HEK293T (cell line): Measurements from ENCODE around the gene BICD2.
"Not testable (repeated sequence)": the region's sequence is repeated elsewhere in the genome, so short reads cannot be mapped to it uniquely, and the experiment has no call there.

ENCODE experiments used
- CTCF ChIA-PET: fragments of 350-600 bp; formaldehyde crosslinking; extraction: SDS; loops from one replicate; lab custom pipeline; 2021; ENCODE audit warnings: antibody characterized with exemption, inconsistent platforms; lab: Yijun Ruan, JAX
- POLR2A ChIA-PET: fragments of 350-600 bp; formaldehyde crosslinking; extraction: SDS; loops from one replicate; lab custom pipeline; 2020; ENCODE audit warnings: antibody characterized with exemption, inconsistent platforms; lab: Yijun Ruan, JAX
- DNase-seq: peaks from one replicate; pipeline ENCODE4 v3.0.0; 2012; ENCODE audit warnings: mixed read lengths; ENCODE audit errors: extremely low spot score
- ARNT ChIP-seq: fragments of 450-650 bp; IDR thresholded peaks from 2 replicates; pipeline ENCODE4 v1.6.1; 2017; ENCODE audit warnings: mild to moderate bottlenecking
- BHLHE40 ChIP-seq: fragments of 450-650 bp; IDR thresholded peaks from 2 replicates; pipeline ENCODE4 v1.6.1; 2016; ENCODE audit warnings: mild to moderate bottlenecking, moderate library complexity, borderline replicate concordance
- CTBP1 ChIP-seq: fragments of 450-650 bp; IDR thresholded peaks from 2 replicates; pipeline ENCODE4 v1.6.1; 2016; ENCODE audit warnings: borderline replicate concordance
- ELF4 ChIP-seq: fragments of 450-650 bp; IDR thresholded peaks from 2 replicates; pipeline ENCODE4 v1.6.1; 2017; ENCODE audit warnings: antibody characterized with exemption
- FOXA1 ChIP-seq: fragments of 450-650 bp; IDR thresholded peaks from 2 replicates; pipeline ENCODE4 v1.6.1; 2016; ENCODE audit warnings: mild to moderate bottlenecking
- FOXK2 ChIP-seq: fragments of 450-650 bp; IDR thresholded peaks from 2 replicates; pipeline ENCODE4 v1.6.1; 2016; ENCODE audit warnings: mild to moderate bottlenecking
- FOXM1 ChIP-seq: fragments of 450-650 bp; IDR thresholded peaks from 2 replicates; pipeline ENCODE4 v1.6.1; 2017; ENCODE audit warnings: mild to moderate bottlenecking, borderline replicate concordance
- HDGF ChIP-seq: fragments of 450-650 bp; IDR thresholded peaks from 2 replicates; pipeline ENCODE4 v1.6.1; 2017; ENCODE audit warnings: antibody characterized with exemption, borderline replicate concordance
- L3MBTL2 ChIP-seq: fragments of 450-650 bp; conservative IDR thresholded peaks from 2 replicates; pipeline ENCODE4 v1.6.1; 2016; ENCODE audit warnings: mild to moderate bottlenecking
- LEF1 ChIP-seq: fragments of 450-650 bp; IDR thresholded peaks from 2 replicates; pipeline ENCODE4 v1.6.1; 2017; ENCODE audit warnings: mild to moderate bottlenecking, borderline replicate concordance
- NFRKB ChIP-seq: fragments of 450-650 bp; IDR thresholded peaks from 2 replicates; pipeline ENCODE4 v1.6.1; 2016; ENCODE audit warnings: mild to moderate bottlenecking, moderate library complexity
- PKNOX1 ChIP-seq: fragments of 450-650 bp; IDR thresholded peaks from 2 replicates; pipeline ENCODE4 v1.6.1; 2016
- SP1 ChIP-seq: fragments of 450-650 bp; IDR thresholded peaks from 2 replicates; pipeline ENCODE4 v1.6.1; 2017
- SUZ12 ChIP-seq: fragments of 450-650 bp; IDR thresholded peaks from 2 replicates; pipeline ENCODE4 v1.6.1; 2016; ENCODE audit warnings: mild to moderate bottlenecking
- TARDBP ChIP-seq: fragments of 450-650 bp; IDR thresholded peaks from 2 replicates; pipeline ENCODE4 v1.6.1; 2016
- ZNF384 ChIP-seq: fragments of 450-650 bp; IDR thresholded peaks from 2 replicates; pipeline ENCODE4 v1.6.1; 2016

BICD2 gene

GRCh38 chr9:92807031-92807756 is 42.6 kb upstream of the BICD2 start:
- no peak for DNase-seq
- CTCF ChIA-PET: no interaction called here
- TF ChIP-seq FOXA1: no peak
- no peak for TF ChIP-seq SP1
- TF ChIP-seq LEF1: no peak
- TF ChIP-seq FOXM1: no peak
- no peak for TF ChIP-seq ZNF384
- TF ChIP-seq NFRKB: no peak
- no peak for TF ChIP-seq TARDBP
- TF ChIP-seq BHLHE40: no peak
- no peak for TF ChIP-seq ELF4
- no peak for TF ChIP-seq HDGF
- no peak for TF ChIP-seq L3MBTL2
- TF ChIP-seq ARNT: no peak
- no peak for TF ChIP-seq CTBP1
- no peak for TF ChIP-seq FOXK2
- no peak for TF ChIP-seq SUZ12

GRCh38 chr9:92804727-92805126 is 40.1 kb upstream of the BICD2 start:
- TF ChIP-seq HDGF: no peak
- no peak for TF ChIP-seq PKNOX1
- TF ChIP-seq FOXM1: no peak
- TF ChIP-seq LEF1: no peak
- TF ChIP-seq FOXA1: no peak
- TF ChIP-seq TARDBP: no peak
- TF ChIP-seq SP1: no peak
- TF ChIP-seq L3MBTL2: no peak
- no peak for TF ChIP-seq BHLHE40
- TF ChIP-seq ELF4: no peak
- no peak for DNase-seq
- POLR2A ChIA-PET: no interaction called here
- CTCF ChIA-PET: no interaction called here

More at GRCh38 chr9:92807031-92807756, 42.6 kb upstream of the BICD2 start:
- POLR2A ChIA-PET: no interaction called here

GRCh38 chr9:92798358-92798757 is 33.7 kb upstream of the BICD2 start:
- no peak for TF ChIP-seq CTBP1
- no peak for TF ChIP-seq TARDBP
- no peak for TF ChIP-seq FOXA1
- TF ChIP-seq ZNF384: no peak
- no peak for TF ChIP-seq FOXK2
- POLR2A ChIA-PET: no interaction called here
- no peak for DNase-seq
- CTCF ChIA-PET: no interaction called here

GRCh38 chr9:92796337-92796804 is 31.7 kb upstream of the BICD2 start:
- DNase-seq, POLR2A ChIA-PET, CTCF ChIA-PET: not testable (repeated sequence)

GRCh38 chr9:92795598-92796336 is 31.1 kb upstream of the BICD2 start:
- CTCF ChIA-PET: no interaction called here
- POLR2A ChIA-PET: no interaction called here
- TF ChIP-seq ARNT: no peak
- TF ChIP-seq FOXM1: no peak
- no peak for TF ChIP-seq ELF4
- no peak for TF ChIP-seq NFRKB
- TF ChIP-seq LEF1: no peak
- TF ChIP-seq ZNF384: no peak
- no peak for TF ChIP-seq L3MBTL2
- TF ChIP-seq SUZ12: no peak
- DNase-seq: no peak

- ChIA-PET POLR2A (no interaction called here), CTCF (no interaction called here)
- TF ChIP-seq HDGF: no peak
- TF ChIP-seq L3MBTL2: no peak
- TF ChIP-seq ZNF384: no peak
- no peak for TF ChIP-seq PKNOX1
- no peak for DNase-seq
Observed at GRCh38 chr9:92795000-92795399, 30.4 kb upstream of the BICD2 start.

GRCh38 chr9:92794426-92794825 is 29.8 kb upstream of the BICD2 start:
- POLR2A ChIA-PET: no interaction called here

More at GRCh38 chr9:92794426-92794825, 29.8 kb upstream of the BICD2 start:
- DNase-seq: no peak
- CTCF ChIA-PET: no interaction called here
- TF ChIP-seq PKNOX1: no peak
- TF ChIP-seq FOXA1: no peak
- TF ChIP-seq ARNT: no peak
- no peak for TF ChIP-seq NFRKB
- TF ChIP-seq FOXM1: no peak
- no peak for TF ChIP-seq SUZ12
- TF ChIP-seq TARDBP: no peak
- TF ChIP-seq SP1: no peak
- no peak for TF ChIP-seq L3MBTL2
